Peyer's patch (tissue), 4 donors: Measurements from ENCODE around the gene SLX4IP. TPM values are rescaled to one million over a fixed set of nuclear protein-coding genes. Genes with fewer than 3 reads are reported as not detected.

ENCODE experiments used
- DNase-seq, 3 donors: peaks; one replicate each; pipeline ENCODE4 v3.0.0-alpha.2; 2017 to 2019
- H3K27ac ChIP-seq, 4 donors: fragments of 200-600 bp; sonication (generic); one replicate each; pipeline ENCODE4 v1.5.1; 2016 to 2019
- H3K27me3 ChIP-seq, 2 donors: fragments of 200-600 bp; sonication (generic); one replicate each; pipeline ENCODE4 v1.5.1; 2019
- H3K36me3 ChIP-seq, 3 donors: fragments of 200-600 bp; sonication (generic); one replicate each; pipeline ENCODE4 v1.5.1; 2016 to 2019
- H3K4me1 ChIP-seq, 4 donors: fragments of 200-600 bp; sonication (generic); one replicate each; pipeline ENCODE4 v1.5.1; 2016 to 2019
- H3K4me3 ChIP-seq, 4 donors: fragments of 200-600 bp; sonication (generic); 1 replicate in 3 of 4; 2 replicates in 1 of 4; pipeline ENCODE4 v1.5.1; 2016 to 2019; ENCODE audit warnings: mild to moderate bottlenecking in 1 of 4
- H3K9me3 ChIP-seq, 4 donors: fragments of 200-600 bp; sonication (generic); one replicate each; pipeline ENCODE4 v1.5.1; 2016 to 2019; ENCODE audit warnings: mild to moderate bottlenecking in 1 of 4
- POLR2A ChIP-seq, 2 donors: fragments of 450-650 bp; IDR thresholded peaks; one replicate each; pipeline ENCODE4 v1.5.1; 2017; ENCODE audit warnings: antibody characterized with exemption in 2 of 2, mild to moderate bottlenecking in 2 of 2, moderate library complexity in 2 of 2
- total RNA-seq, 4 donors: library from RNA; depleted of rRNA; stranded (reverse); fragments of >200 nt; gene quantifications; one replicate each; pipeline ENCODE4 v1.1.0, GENCODE V29; 2016
- TF ChIP-seq, protein P1 (sequence below), 6 experiments: fragments of 450-650 bp in 4 of 6; fragments of 200-600 bp in 2 of 6; sonication (generic) in 1 of 6; IDR thresholded peaks; one replicate each; pipeline ENCODE4 v1.5.1; 2017 to 2019; ENCODE audit warnings: antibody characterized with exemption in 6 of 6, mild to moderate bottlenecking in 3 of 6, moderate library complexity in 1 of 6

The SLX4IP gene
- total RNA-seq, 4 donors from 2014 or later = 6.1 to 9.0 (median 7.9) TPM

DNA sequence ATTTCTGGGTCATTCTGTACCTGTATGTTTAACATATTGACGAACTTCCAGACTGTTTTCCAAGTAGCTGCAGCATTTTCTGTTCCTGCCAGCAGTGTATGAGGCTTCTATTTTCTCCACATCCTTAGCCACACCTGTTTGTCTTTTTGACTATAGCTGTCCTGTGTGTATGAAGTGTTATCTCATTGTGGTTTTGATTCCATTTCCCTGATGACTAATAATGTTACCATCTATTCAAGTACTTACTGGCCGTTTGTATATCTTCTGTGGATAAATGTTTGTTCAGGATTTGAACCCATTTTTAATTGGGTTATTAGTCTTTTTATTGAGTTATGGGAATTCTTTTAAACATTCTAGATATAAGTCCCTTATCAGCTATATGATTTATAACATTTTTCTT lies 143.5 kb downstream of the SLX4IP start:
- Histone ChIP-seq H3K27me3 (no peaks in the 10 kb centered on the region), H3K4me1 (no peaks in the 10 kb centered on the region), H3K4me3 (no peak overlapping the region), H3K9me3 (no peaks in the 10 kb centered on the region), H3K27ac (no peak overlapping the region), H3K36me3 (no peaks in the 10 kb centered on the region)
- TF ChIP-seq, protein P1, sequence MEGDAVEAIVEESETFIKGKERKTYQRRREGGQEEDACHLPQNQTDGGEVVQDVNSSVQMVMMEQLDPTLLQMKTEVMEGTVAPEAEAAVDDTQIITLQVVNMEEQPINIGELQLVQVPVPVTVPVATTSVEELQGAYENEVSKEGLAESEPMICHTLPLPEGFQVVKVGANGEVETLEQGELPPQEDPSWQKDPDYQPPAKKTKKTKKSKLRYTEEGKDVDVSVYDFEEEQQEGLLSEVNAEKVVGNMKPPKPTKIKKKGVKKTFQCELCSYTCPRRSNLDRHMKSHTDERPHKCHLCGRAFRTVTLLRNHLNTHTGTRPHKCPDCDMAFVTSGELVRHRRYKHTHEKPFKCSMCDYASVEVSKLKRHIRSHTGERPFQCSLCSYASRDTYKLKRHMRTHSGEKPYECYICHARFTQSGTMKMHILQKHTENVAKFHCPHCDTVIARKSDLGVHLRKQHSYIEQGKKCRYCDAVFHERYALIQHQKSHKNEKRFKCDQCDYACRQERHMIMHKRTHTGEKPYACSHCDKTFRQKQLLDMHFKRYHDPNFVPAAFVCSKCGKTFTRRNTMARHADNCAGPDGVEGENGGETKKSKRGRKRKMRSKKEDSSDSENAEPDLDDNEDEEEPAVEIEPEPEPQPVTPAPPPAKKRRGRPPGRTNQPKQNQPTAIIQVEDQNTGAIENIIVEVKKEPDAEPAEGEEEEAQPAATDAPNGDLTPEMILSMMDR (IDR thresholded peaks at IDR 0.05) = no peak
- no peak for TF ChIP-seq POLR2A (IDR thresholded peaks at IDR 0.05)
- DNase-seq = no peak

DNA sequence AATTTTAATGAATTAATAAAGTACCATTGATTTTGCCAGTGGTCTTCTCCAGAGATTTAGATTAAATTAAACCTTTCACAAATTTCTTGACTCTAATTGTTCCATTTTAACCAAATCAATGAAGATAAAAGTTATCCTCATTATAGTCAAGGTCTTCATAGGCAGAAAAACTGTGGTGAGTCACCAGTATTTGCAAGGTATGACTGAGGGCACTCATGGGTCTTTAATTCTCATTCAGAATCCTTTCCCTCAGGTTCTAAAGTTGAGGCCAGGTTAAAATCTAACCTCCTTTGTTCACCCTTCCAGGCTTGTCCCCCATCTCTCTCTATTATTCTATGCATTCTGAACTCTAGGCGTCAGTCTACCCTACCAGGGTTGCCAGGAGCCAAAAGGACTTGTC lies 144.8 kb downstream of the SLX4IP start:
- no peaks in the 10 kb centered on the region for H3K36me3 ChIP-seq
- H3K27ac ChIP-seq = no peak overlapping the region
- H3K4me3 ChIP-seq = no peak overlapping the region
- H3K4me1 ChIP-seq = no peaks in the 10 kb centered on the region
- DNase-seq = no peak
- no peaks in the 10 kb centered on the region for H3K27me3 ChIP-seq
- TF ChIP-seq POLR2A (IDR thresholded peaks at IDR 0.05) = no peak
- TF ChIP-seq, protein P1 (IDR thresholded peaks at IDR 0.05) = no peak
- H3K9me3 ChIP-seq = no peaks in the 10 kb centered on the region

DNA sequence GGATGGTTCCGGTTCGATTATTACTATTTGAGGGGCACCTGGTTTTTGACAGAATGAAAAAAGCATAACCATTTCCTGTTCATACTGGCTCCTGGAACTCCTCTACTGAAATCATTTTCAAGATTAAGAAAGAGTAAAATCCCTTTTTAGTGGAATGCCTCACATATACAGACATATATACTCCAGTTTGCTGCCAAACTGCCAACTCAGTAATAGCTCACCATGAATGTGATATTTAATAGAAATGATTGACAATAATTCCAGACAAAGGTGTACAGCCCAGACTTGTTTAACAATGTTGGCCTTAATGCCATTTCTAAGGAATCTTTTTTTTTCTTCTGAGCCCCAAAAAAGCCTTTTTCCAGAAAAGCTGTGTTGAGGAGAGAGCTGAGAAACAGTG lies 145.6 kb downstream of the SLX4IP start:
- Histone ChIP-seq H3K36me3 (no peaks in the 10 kb centered on the region), H3K27me3 (no peaks in the 10 kb centered on the region), H3K9me3 (no peaks in the 10 kb centered on the region), H3K27ac (no peak overlapping the region), H3K4me1 (no peaks in the 10 kb centered on the region), H3K4me3 (no peak overlapping the region)
- DNase-seq = no peak
- TF ChIP-seq, protein P1 (IDR thresholded peaks at IDR 0.05) = no peak
- no peak for TF ChIP-seq POLR2A (IDR thresholded peaks at IDR 0.05)

DNA sequence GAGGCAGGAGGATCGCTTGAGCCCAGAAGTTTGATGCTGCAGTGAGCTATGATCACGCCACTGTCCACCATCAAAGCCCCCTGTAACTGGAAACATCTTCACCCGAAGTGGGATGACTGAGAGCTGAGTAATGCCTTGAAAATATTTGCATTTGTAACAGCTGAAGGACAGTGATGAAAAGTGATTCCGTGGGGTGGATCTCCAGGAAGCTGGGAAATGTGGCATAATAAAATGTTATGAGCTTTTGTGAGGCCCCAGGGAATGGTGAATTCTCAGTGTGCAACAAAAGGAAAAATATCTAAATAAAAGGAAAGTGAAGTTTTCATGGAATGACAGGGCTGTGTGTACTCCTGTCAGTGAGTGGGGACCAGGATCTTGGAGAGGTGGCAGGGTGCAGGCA lies 146.7 kb downstream of the SLX4IP start:
- Histone ChIP-seq H3K27ac (no peak overlapping the region), H3K36me3 (no peaks in the 10 kb centered on the region), H3K4me3 (no peak overlapping the region), H3K4me1 (no peaks in the 10 kb centered on the region), H3K9me3 (no peaks in the 10 kb centered on the region), H3K27me3 (no peaks in the 10 kb centered on the region)
- no peak for TF ChIP-seq POLR2A (IDR thresholded peaks at IDR 0.05)
- TF ChIP-seq, protein P1 (IDR thresholded peaks at IDR 0.05) = no peak
- DNase-seq = no peak

DNA sequence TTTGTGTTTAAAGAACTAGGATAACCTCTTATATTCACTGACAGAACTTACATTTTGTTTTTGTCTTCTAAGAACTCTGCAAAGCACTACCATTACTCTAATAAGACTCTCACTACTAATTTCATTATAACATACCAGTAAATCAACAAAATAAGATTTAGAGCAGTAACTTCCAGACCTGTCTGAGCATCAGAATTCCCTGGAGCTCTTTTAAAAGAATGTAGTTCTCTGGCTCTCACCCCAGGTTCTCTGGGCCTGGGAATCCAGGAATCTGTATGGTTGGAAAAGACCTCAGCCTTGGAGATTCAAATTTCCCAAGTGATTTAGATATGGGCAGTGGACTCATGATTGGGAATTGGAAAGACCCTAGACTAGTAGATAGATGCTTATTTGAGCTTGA lies 149.3 kb downstream of the SLX4IP start:
- TF ChIP-seq, protein P1 (IDR thresholded peaks at IDR 0.05) = no peak
- no peak for TF ChIP-seq POLR2A (IDR thresholded peaks at IDR 0.05)
- Histone ChIP-seq H3K4me3 (no peak overlapping the region), H3K27me3 (no peaks in the 10 kb centered on the region), H3K4me1 (no peaks in the 10 kb centered on the region), H3K9me3 (no peaks in the 10 kb centered on the region), H3K27ac (no peak overlapping the region), H3K36me3 (no peaks in the 10 kb centered on the region)
- no peak for DNase-seq

DNA sequence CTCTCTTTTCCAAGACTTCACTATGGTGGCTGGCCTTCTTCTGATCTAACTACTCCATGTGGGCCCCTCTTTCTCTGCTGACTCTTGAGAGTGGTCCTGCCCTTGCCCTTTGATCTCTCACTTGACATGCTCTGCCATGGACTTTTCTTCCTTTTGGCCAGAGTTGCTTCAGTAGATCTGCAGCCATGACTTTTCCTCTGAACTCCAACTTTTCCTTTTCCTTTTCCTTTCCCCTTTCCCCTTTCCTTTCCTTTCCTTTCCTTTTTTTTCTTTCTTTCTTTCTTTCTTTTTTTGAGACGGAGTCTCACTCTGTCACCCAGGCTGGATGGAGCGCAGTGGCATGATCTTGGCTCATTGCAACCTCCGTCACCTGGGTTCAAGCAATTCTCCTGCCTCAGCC lies 150.2 kb downstream of the SLX4IP start:
- TF ChIP-seq POLR2A (IDR thresholded peaks at IDR 0.05) = no peak
- TF ChIP-seq, protein P1 (IDR thresholded peaks at IDR 0.05) = no peak

More for the DNA sequence above, 150.2 kb downstream of the SLX4IP start:
- Histone ChIP-seq H3K9me3 (no peaks in the 10 kb centered on the region), H3K27me3 (no peaks in the 10 kb centered on the region), H3K27ac (no peak overlapping the region), H3K4me1 (no peaks in the 10 kb centered on the region), H3K36me3 (no peaks in the 10 kb centered on the region), H3K4me3 (no peak overlapping the region)
- DNase-seq = no peak
